H1 (cell line): ENCODE results near the gene UBAP2L. TPM values are rescaled to one million over a fixed set of nuclear protein-coding genes. Genes with fewer than 3 reads are reported as not detected.

Experiments used
- CTCF ChIA-PET: fragments of 300-600 bp; sonication (Branson Sonifier 250); formaldehyde crosslinking; loops from one replicate; lab custom pipeline; 2021; ENCODE audit not compliant: partially characterized antibody; lab: Charles Lee
- POLR2A ChIA-PET: fragments of 300-600 bp; sonication (Branson Sonifier 250); formaldehyde crosslinking; loops from one replicate; lab custom pipeline; 2021; ENCODE audit warnings: inconsistent platforms; ENCODE audit not compliant: partially characterized antibody; lab: Charles Lee
- DNase-seq, 2 experiments: peaks; one replicate each; pipeline versions ENCODE4 v3.0.0 to v3.0.0-alpha.2; 2010 to 2022; ENCODE audit warnings: low spot score in 2 of 2, low read depth in 1 of 2, mixed read lengths in 1 of 2
- FAIRE-seq: peaks from 2 replicates; lab custom pipeline; 2011; peaks lifted over from hg19 to GRCh38; lab: Jason Lieb, UNC
- H2AFZ ChIP-seq: 2 replicates; pipeline ENCODE4 v1.8.1; 2012; ENCODE audit warnings: low read length, inconsistent platforms
- H2AK5ac ChIP-seq: 2 replicates; pipeline ENCODE4 v1.6.1; 2013; ENCODE audit warnings: low read depth, low read length
- H2BK120ac ChIP-seq: replicated peaks from 2 replicates; pipeline ENCODE3; 2013; ENCODE audit warnings: low read depth, low read length, inconsistent platforms
- H2BK12ac ChIP-seq: 2 replicates; pipeline ENCODE4 v1.6.1; 2013; ENCODE audit warnings: low read depth, low read length
- H2BK15ac ChIP-seq: 2 replicates; pipeline ENCODE4 v1.6.1; 2013; ENCODE audit warnings: low read length
- H2BK20ac ChIP-seq: 2 replicates; pipeline ENCODE4 v1.6.1; 2013; ENCODE audit warnings: low read length
- H2BK5ac ChIP-seq: 2 replicates; pipeline ENCODE4 v1.6.1; 2013; ENCODE audit warnings: low read depth, low read length
- H3K14ac ChIP-seq: 2 replicates; pipeline ENCODE4 v1.6.1; 2013; ENCODE audit warnings: inconsistent platforms; ENCODE audit not compliant: insufficient read length
- H3K18ac ChIP-seq: 2 replicates; pipeline ENCODE4 v1.6.1; 2013; ENCODE audit warnings: low read length; ENCODE audit errors: extremely low read depth
- H3K23ac ChIP-seq: 2 replicates; pipeline ENCODE4 v1.6.1; 2013; ENCODE audit warnings: inconsistent platforms; ENCODE audit not compliant: insufficient read length
- H3K23me2 ChIP-seq: 2 replicates; pipeline ENCODE4 v1.6.1; 2013; ENCODE audit warnings: low read depth, low read length
- H3K27ac ChIP-seq: 2 replicates; pipeline ENCODE4 v1.6.1; 2011; ENCODE audit warnings: low read depth, low read length, inconsistent platforms
- H3K27me3 ChIP-seq, 4 experiments: replicated peaks in 1 of 4; 1 replicate in 1 of 4; 2 replicates in 3 of 4; pipeline versions ENCODE4 v1.6.1 to v1.8.1; 2011 to 2013; ENCODE audit warnings: low read length in 3 of 4, mild to moderate bottlenecking in 3 of 4, inconsistent platforms in 2 of 4, mixed read lengths in 2 of 4, moderate library complexity in 1 of 4; ENCODE audit not compliant: control insufficient read depth in 3 of 4, insufficient read depth in 3 of 4; ENCODE audit errors: extremely low read depth in 1 of 4
- H3K36me3 ChIP-seq, 4 experiments: 2 replicates each; pipeline versions ENCODE4 v1.6.1 to v1.8.1; 2011 to 2013; ENCODE audit warnings: mild to moderate bottlenecking in 4 of 4, low read length in 3 of 4, moderate library complexity in 2 of 4, control low read depth in 1 of 4, inconsistent platforms in 1 of 4; ENCODE audit not compliant: insufficient read depth in 4 of 4, control insufficient read depth in 2 of 4
- H3K4ac ChIP-seq: replicated peaks from 2 replicates; pipeline ENCODE3; 2013; ENCODE audit warnings: low read length, low read depth, mixed read lengths, inconsistent platforms; ENCODE audit not compliant: insufficient read length
- H3K4me1 ChIP-seq, 4 experiments: replicated peaks in 1 of 4; 1 replicate in 1 of 4; 2 replicates in 3 of 4; pipeline versions ENCODE4 v1.6.1 to v1.8.1; 2011 to 2013; ENCODE audit warnings: low read length in 3 of 4, inconsistent platforms in 2 of 4, mixed read lengths in 1 of 4; ENCODE audit not compliant: insufficient read depth in 4 of 4, control insufficient read depth in 3 of 4
- H3K4me2 ChIP-seq, 2 experiments: 2 replicates each; pipeline versions ENCODE4 v1.6.1 to v1.8.1; 2011 to 2013; ENCODE audit warnings: low read depth in 2 of 2, low read length in 2 of 2, control low read depth in 1 of 2, inconsistent platforms in 1 of 2, mild to moderate bottlenecking in 1 of 2; ENCODE audit not compliant: insufficient read depth in 1 of 2
- H3K4me3 ChIP-seq, 4 experiments: fragments of 200-600, 300-600 bp in 1 of 4; sonication (generic), shearing (Covaris generic), sonication (Bioruptor Twin) in 1 of 4; 2 replicates each; pipeline versions ENCODE4 v1.5.1 to v1.8.1; 2011 to 2016; ENCODE audit warnings: low read length in 4 of 4, low read depth in 3 of 4, control low read depth in 2 of 4, inconsistent platforms in 2 of 4, mild to moderate bottlenecking in 2 of 4, mixed read lengths in 1 of 4, moderate library complexity in 1 of 4; ENCODE audit not compliant: insufficient read depth in 2 of 4; ENCODE audit errors: extremely low read depth in 1 of 4
- H3K56ac ChIP-seq: replicated peaks from 2 replicates; pipeline ENCODE3; 2013; ENCODE audit warnings: low read depth, mild to moderate bottlenecking, mixed read lengths, low read length, inconsistent platforms; ENCODE audit not compliant: insufficient read length
- H3K79me1 ChIP-seq: 2 replicates; pipeline ENCODE4 v1.6.1; 2013; ENCODE audit warnings: low read depth, low read length, control low read depth
- H3K79me2 ChIP-seq, 2 experiments: 2 replicates each; pipeline versions ENCODE4 v1.6.1 to v1.8.1; 2012 to 2013; ENCODE audit warnings: low read length in 2 of 2, mild to moderate bottlenecking in 2 of 2, inconsistent platforms in 1 of 2; ENCODE audit not compliant: insufficient read depth in 2 of 2, control insufficient read depth in 1 of 2
- H3K9ac ChIP-seq, 4 experiments: replicated peaks in 1 of 4; 1 replicate in 1 of 4; 2 replicates in 3 of 4; pipeline versions ENCODE4 v1.6.1 to v1.8.1; 2011 to 2013; ENCODE audit warnings: low read depth in 3 of 4, low read length in 3 of 4, control low read depth in 2 of 4, mild to moderate bottlenecking in 2 of 4, moderate library complexity in 2 of 4, inconsistent platforms in 1 of 4; ENCODE audit errors: extremely low read depth in 1 of 4
- H3K9me3 ChIP-seq, 2 experiments: 2 replicates each; pipeline versions ENCODE4 v1.6.1 to v1.8.1; 2012 to 2013; ENCODE audit warnings: mild to moderate bottlenecking in 2 of 2, moderate library complexity in 2 of 2, control low read depth in 1 of 2, inconsistent platforms in 1 of 2, low read depth in 1 of 2, low read length in 1 of 2, mixed read lengths in 1 of 2; ENCODE audit not compliant: insufficient read depth in 2 of 2
- H4K20me1 ChIP-seq, 2 experiments: replicated peaks in 1 of 2; 2 replicates each; pipeline versions ENCODE3 to v1.8.1; 2011 to 2013; ENCODE audit warnings: inconsistent platforms in 2 of 2, low read length in 2 of 2, mild to moderate bottlenecking in 1 of 2; ENCODE audit not compliant: insufficient read depth in 2 of 2, control insufficient read depth in 1 of 2
- H4K5ac ChIP-seq: 2 replicates; pipeline ENCODE4 v1.6.1; 2013; ENCODE audit warnings: low read length, low read depth, mixed read lengths, inconsistent platforms; ENCODE audit not compliant: insufficient read length
- H4K8ac ChIP-seq: 2 replicates; pipeline ENCODE4 v1.8.0; 2013; ENCODE audit warnings: mild to moderate bottlenecking, moderate library complexity, low read length, inconsistent platforms; ENCODE audit not compliant: insufficient read depth; ENCODE audit errors: extremely low read depth
- H4K91ac ChIP-seq: replicated peaks from 2 replicates; pipeline ENCODE3; 2013; ENCODE audit warnings: low read length, mixed read lengths, inconsistent platforms; ENCODE audit not compliant: insufficient read length
- CREB1 ChIP-seq: IDR thresholded peaks from 2 replicates; pipeline ENCODE4 v1.6.1; 2012; ENCODE audit warnings: inconsistent platforms
- FOSL1 ChIP-seq: IDR thresholded peaks from 2 replicates; pipeline ENCODE4 v1.6.1; 2011; ENCODE audit warnings: mild to moderate bottlenecking, low read depth, low read length, moderate library complexity; ENCODE audit not compliant: insufficient read depth
- GABPA ChIP-seq: IDR thresholded peaks from 2 replicates; pipeline ENCODE4 v1.6.1; 2011; ENCODE audit warnings: mild to moderate bottlenecking, low read length, moderate library complexity, borderline replicate concordance; ENCODE audit not compliant: insufficient read depth
- JUND ChIP-seq: IDR thresholded peaks from 2 replicates; pipeline ENCODE4 v1.6.1; 2011; ENCODE audit warnings: mild to moderate bottlenecking, improper control_type of control experiment, low read length
- KDM5A ChIP-seq: fragments of 200-600 bp; IDR thresholded peaks from 2 replicates; pipeline ENCODE4 v1.7.1; 2012; ENCODE audit warnings: mild to moderate bottlenecking, low read length, inconsistent platforms, mixed read lengths
- RNF2 ChIP-seq: fragments of 200-900, 300-1000 bp; sonication (generic); IDR thresholded peaks from 2 replicates; pipeline ENCODE4 v1.7.1; 2016; ENCODE audit warnings: borderline replicate concordance, low read depth, mild to moderate bottlenecking, antibody characterized with exemption, low read length; ENCODE audit not compliant: poor library complexity, severe bottlenecking; ENCODE audit errors: missing control alignments
- SIN3A ChIP-seq, 2 experiments: IDR thresholded peaks in 1 of 2; conservative IDR thresholded peaks in 1 of 2; 2 replicates each; pipeline ENCODE4 v1.6.1; 2011 to 2012; ENCODE audit warnings: low read length in 2 of 2, improper control_type of control experiment in 1 of 2, low read depth in 1 of 2, mild to moderate bottlenecking in 1 of 2
- SP2 ChIP-seq: IDR thresholded peaks from 2 replicates; pipeline ENCODE4 v1.6.1; 2012; ENCODE audit warnings: mild to moderate bottlenecking, low read length, inconsistent platforms
- SP4 ChIP-seq: IDR thresholded peaks from 2 replicates; pipeline ENCODE4 v1.6.1; 2012; ENCODE audit warnings: low read length, inconsistent platforms
- TEAD4 ChIP-seq: IDR thresholded peaks from 2 replicates; pipeline ENCODE4 v1.6.1; 2012; ENCODE audit warnings: low read depth, low read length, inconsistent platforms, mixed read lengths
- WGBS, 2 experiments: shearing (Covaris generic) in 1 of 2; methylation state at CpG; one replicate each; pipeline versions ENCODE4 v1.1.6 to v1.1.7; 2013 to 2015; ENCODE audit warnings: low lambda C conversion rate in 2 of 2, mixed read lengths in 2 of 2, inconsistent platforms in 1 of 2, low coverage in 1 of 2, missing lambda C conversion rate in 1 of 2; ENCODE audit not compliant: insufficient replicate concordance in 2 of 2, insufficient coverage in 1 of 2, insufficient read length in 1 of 2; ENCODE audit errors: extremely low coverage in 1 of 2, missing lambda C conversion rate in 1 of 2; 5-methylcytosine and 5-hydroxymethylcytosine counted together
- polyA plus RNA-seq, 7 experiments: library from polyadenylated mRNA; depleted of rRNA in 3 of 7; stranded (reverse) in 5 of 7; unstranded in 2 of 7; fragments of >200 nt in 5 of 7; fragments of 200-250 nt in 2 of 7; gene quantifications; 1 replicate in 5 of 7; 2 replicates in 1 of 7; 4 replicates in 1 of 7; pipeline versions ENCODE4 v1.2.1 to v1.2.3, GENCODE V29; 2011 to 2013; ENCODE audit warnings: missing spikeins in 2 of 7, mixed read lengths in 2 of 7
- total RNA-seq: library from RNA; stranded (reverse); fragmentation: NEBNext Ultra II Directional; extraction: Animal tissue kit (Norgen Biotek cat#: 25700); gene quantifications from 2 replicates; pipeline ENCODE4 v1.2.1, GENCODE V29; 2021
- TF ChIP-seq, protein P1 (sequence below): IDR thresholded peaks from 2 replicates; pipeline ENCODE4 v1.6.1; 2011; ENCODE audit warnings: low read depth, mild to moderate bottlenecking, low read length; ENCODE audit not compliant: insufficient read depth
- TF ChIP-seq, protein P2 (sequence below): IDR thresholded peaks from 2 replicates; pipeline ENCODE4 v1.6.1; 2012; ENCODE audit warnings: inconsistent platforms

The UBAP2L gene
- total and polyA plus RNA-seq, 2 of the 8 experiments (the other 6 are each of a cell fraction or from before 2014, with no cell fraction given), result 254 to 349 TPM

DNA sequence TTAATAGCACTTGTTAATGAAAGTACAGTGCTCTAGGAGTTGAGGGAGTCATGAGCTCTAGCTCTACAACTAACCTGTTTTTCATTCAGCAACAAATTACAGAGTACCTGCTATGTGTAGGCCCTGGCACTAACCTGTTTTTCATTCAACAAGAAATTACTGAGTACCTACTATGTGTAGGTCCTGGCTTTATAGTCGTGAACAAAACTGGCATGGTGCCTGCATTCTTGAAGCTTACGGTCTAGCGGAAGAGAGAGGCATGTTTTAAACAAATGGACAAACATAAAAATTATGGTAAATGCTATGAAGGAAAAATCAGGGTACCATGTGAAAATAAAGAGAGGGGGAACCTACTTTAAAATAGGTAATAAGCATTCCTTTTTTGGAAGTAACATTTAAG is 2.2 kb upstream of the UBAP2L start:
- Histone ChIP-seq H4K91ac (no peak overlapping the region), H3K27ac (no peak overlapping the region; the same call in 1 of the 2 replicates), H3K14ac (no peak overlapping the region), H3K56ac (no peak overlapping the region), H2BK15ac (no peak overlapping the region), H3K23me2 (peaks cover 5% of the 10 kb centered on the region), H2BK20ac (no peak overlapping the region), H3K27me3 (no peaks in the 10 kb centered on the region), H3K23ac (no peak overlapping the region), H3K9me3 (no peaks in the 10 kb centered on the region), H3K4ac (no peak overlapping the region), H3K79me2 (peaks cover 40 to 68% of the 10 kb centered on the region in 2 experiments), H3K18ac (no peak overlapping the region), H2BK12ac (no peak overlapping the region), H3K79me1 (peaks cover 6% of the 10 kb centered on the region), H3K36me3 (peaks cover 11 to 34% (median 20%) of the 10 kb centered on the region in 4 experiments), H3K4me3 (peak overlapping the region in 1 of 4 experiments; percentile 83; a peak in 3 of 8 replicates), H2BK120ac (no peak overlapping the region), H4K20me1 (peaks cover 0 to 7% of the 10 kb centered on the region in 2 experiments), H3K4me1 (peaks cover 2 to 11% (median 3%) of the 10 kb centered on the region in 4 experiments; a peak in 5 of 7 replicates), H4K8ac (no peak overlapping the region), H3K4me2 (peak overlapping the region; percentile 80 to 98), H2AFZ (no peak overlapping the region), H2BK5ac (no peak overlapping the region), H4K5ac (no peak overlapping the region), H3K9ac (peak overlapping the region in 1 of 4 experiments; percentile 42; a peak in 1 of 7 replicates), H2AK5ac (no peak overlapping the region)
- no peak for DNase-seq
- ChIA-PET POLR2A (interaction anchor here (0.6 to 9.0 kb wide), 11 partner anchors 8 to 55 kb away, joined by 3 to 107 read pairs (median 7); partner anchors contain the start of gene CFAP141), CTCF (interaction anchor here (0.7 to 1.2 kb wide), 4 partner anchors 19 to 126 kb away, joined by 3 to 5 read pairs (median 4); no protein-coding TSS in a partner anchor)
- WGBS, 2 experiments, result 86% methylated on average over 3 of the region's 3 CpGs; no CpG with 5 or more reads in 1 of the 2 experiments
- FAIRE-seq, result no peak
- TF ChIP-seq SP4 (no peak), GABPA (no peak), SIN3A (conservative IDR thresholded peaks at IDR 0.05 in 1 of 2, IDR thresholded peaks at IDR 0.05 in 1 of 2; ENCODE audit: low read depth in 1 of 2, low read length in 2 of 2) (no peak), KDM5A (no peak), FOSL1 (no peak), SP2 (no peak), TEAD4 (no peak), RNF2 (no peak), CREB1 (no peak), JUND (no peak)
- TF ChIP-seq, protein P1, sequence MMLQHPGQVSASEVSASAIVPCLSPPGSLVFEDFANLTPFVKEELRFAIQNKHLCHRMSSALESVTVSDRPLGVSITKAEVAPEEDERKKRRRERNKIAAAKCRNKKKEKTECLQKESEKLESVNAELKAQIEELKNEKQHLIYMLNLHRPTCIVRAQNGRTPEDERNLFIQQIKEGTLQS, result no peak
- TF ChIP-seq, protein P2, sequence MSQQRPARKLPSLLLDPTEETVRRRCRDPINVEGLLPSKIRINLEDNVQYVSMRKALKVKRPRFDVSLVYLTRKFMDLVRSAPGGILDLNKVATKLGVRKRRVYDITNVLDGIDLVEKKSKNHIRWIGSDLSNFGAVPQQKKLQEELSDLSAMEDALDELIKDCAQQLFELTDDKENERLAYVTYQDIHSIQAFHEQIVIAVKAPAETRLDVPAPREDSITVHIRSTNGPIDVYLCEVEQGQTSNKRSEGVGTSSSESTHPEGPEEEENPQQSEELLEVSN, result no peak
